ENCODE data around the gene NELFCD. TPM values are rescaled to one million over a fixed set of nuclear protein-coding genes. Genes with fewer than 3 reads are reported as not detected.

Gene NELFCD
- total and polyA plus RNA-seq, 9 of the 15 experiments (the other 6 are each of a cell fraction or from before 2014, with no cell fraction given) = 11.7 to 163 (median 96.5) TPM

GRCh38 chr20:58980711-58981627, at the start of gene NELFCD (continued):
- no peak for TF ChIP-seq HNRNPH1 (optimal IDR thresholded peaks at IDR 0.05; ENCODE audit: low read depth, low read length)
- no peak for TF ChIP-seq ZNF134 (CRISPR knock-in tag; conservative IDR thresholded peaks at IDR 0.05)
- TF ChIP-seq ERF (CRISPR knock-in tag; IDR thresholded peaks at IDR 0.05) = peak; percentile 82; the same call in 1 of the 2 replicates
- TF ChIP-seq BCL6 (CRISPR knock-in tag; IDR thresholded peaks at IDR 0.05) = no peak
- TF ChIP-seq SUPT5H (IDR thresholded peaks at IDR 0.05) = peak; percentile 78
- no peak for TF ChIP-seq CSDE1 (IDR thresholded peaks at IDR 0.05)
- peak; percentile 82 for TF ChIP-seq RBFOX2 (IDR thresholded peaks at IDR 0.05; ENCODE audit: low read depth, low read length)
- TF ChIP-seq SLC30A9 (CRISPR knock-in tag; IDR thresholded peaks at IDR 0.05) = 0 out of 2 replicates have a peak, but pooled peaks have one; percentile 52
- no peak for TF ChIP-seq MLLT1 (IDR thresholded peaks at IDR 0.05)
- no peak; the same call in 1 of the 2 replicates for TF ChIP-seq HMGXB4 (CRISPR knock-in tag; IDR thresholded peaks at IDR 0.05)
- TF ChIP-seq SOX6 (IDR thresholded peaks at IDR 0.05) = peak; percentile 6; the same call in 1 of the 2 replicates
- no peak for TF ChIP-seq ZNF695 (CRISPR knock-in tag; IDR thresholded peaks at IDR 0.05)
- TF ChIP-seq ATF2 (CRISPR knock-in tag; IDR thresholded peaks at IDR 0.05) = no peak
- TF ChIP-seq KLF16 (IDR thresholded peaks at IDR 0.05) = no peak
- 0 out of 2 replicates have a peak, but pooled peaks have one; percentile 41 for TF ChIP-seq ZNF668 (CRISPR knock-in tag; IDR thresholded peaks at IDR 0.05)
